Left renal cortex interstitium (tissue), 4 donors: ENCODE measurements around the gene SRRM5. TPM values are rescaled to one million over a fixed set of nuclear protein-coding genes. Genes with fewer than 3 reads are reported as not detected.

Experiments
- DNase-seq, 4 donors: peaks; one replicate each; pipeline ENCODE4 v3.0.0-alpha.2; 2013; ENCODE audit warnings: low read depth in 4 of 4, low spot score in 2 of 4, missing footprints in 1 of 4
- polyA plus RNA-seq, 4 donors: library from polyadenylated mRNA; unstranded; fragments of 120-200 nt; gene quantifications; one replicate each; pipeline ENCODE4 v1.2.1, GENCODE V29; 2013; ENCODE audit not compliant: insufficient read length in 4 of 4

Gene SRRM5
- polyA plus RNA-seq, 4 donors, result 0.31 to 2.4 (median 1.2) TPM

DNA sequence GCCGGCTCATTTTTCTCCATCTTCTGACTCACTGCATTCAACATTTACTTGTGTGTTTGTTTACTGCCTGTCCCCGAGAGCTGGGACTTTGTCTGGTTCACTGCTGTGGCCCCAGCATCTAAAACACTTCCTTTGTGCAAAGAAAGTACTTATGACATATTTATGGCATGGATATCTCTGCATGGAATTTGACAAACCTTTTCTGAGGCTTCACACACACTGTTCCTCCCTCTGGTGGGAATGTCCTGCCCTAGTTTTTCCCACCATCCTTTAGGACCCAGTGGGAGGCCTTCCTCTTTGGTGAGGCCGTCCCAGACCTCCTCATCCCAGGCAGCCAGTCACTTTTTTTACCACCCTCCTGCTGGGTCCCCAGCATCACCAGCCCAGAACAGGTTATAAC is 1.4 kb upstream of the SRRM5 start:
- no peak for DNase-seq

DNA sequence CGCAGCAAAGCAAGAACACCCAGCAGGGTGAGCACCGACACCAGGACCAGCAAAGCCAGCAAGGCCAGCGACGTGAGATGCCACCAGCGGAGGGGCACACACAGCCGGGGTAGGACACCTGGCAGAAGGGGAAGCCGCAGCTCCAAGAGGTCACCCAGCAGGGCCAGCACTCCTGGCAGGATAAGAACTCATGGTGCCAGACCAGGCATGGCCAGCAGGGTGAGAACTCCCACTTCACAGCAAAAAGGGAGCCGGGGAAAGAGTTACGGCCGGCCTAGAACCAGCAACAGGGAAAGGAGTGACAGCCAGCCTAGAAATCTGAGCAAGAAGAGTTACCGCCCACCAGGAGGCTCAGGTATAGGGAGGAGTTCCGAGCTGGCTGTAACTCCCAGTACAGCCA is 486 bp downstream of the SRRM5 start:
- DNase-seq, result no peak

DNA sequence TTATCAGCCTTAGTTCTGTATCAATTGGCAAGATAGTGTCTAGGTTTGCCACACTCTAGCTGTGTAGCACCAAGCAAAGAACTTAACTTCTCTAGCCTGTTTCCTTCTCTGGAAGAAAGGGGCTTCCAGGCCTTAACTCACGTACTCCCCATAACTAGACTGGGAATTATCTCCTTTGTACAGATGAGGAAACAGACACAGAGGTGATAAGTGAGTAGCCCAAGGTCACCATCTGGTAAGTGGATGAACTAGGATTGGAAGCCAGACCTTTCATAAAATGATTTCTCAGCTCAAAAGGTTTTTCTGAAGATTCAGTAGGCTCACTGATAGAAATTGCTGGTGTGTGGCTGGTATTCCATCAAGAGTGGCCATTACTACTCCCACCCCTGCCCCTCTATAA is 4.4 kb downstream of the SRRM5 start:
- no peak for DNase-seq

DNA sequence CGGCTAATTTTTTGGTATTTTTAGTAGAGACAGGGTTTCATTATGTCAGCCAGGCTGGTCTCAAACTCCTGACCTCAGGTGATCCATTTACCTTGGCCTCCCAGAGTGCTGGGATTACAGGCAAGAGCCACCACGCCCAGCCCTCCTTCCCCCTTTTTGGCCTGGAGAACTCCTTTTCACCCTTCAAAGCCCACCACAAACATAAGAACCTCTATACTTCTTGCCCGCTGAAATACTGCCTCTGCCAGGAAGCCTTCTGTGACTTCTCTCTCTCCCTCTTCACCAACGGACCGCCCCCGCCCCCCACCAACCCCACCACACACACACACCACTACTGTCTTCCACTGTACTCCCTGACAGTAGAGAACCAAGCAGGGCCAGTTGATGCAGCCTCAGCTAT is 5.1 kb downstream of the SRRM5 start:
- DNase-seq, result no peak

DNA sequence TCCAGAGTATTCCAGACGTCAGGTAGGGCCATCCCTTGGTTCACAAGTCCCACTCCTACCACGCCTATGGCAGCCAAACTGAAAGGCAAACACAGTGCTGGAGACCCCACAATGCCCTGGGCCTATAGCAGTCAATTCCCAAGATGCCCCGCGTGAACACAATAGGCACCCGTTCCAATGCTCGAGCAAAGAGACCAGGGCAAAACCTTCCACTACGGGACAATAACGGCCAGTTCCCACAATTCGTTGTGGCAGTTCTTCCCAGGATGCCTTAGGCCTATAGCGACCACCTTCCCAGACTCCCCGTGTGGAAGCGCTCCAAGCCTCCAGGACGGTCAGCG is 7.0 kb downstream of the SRRM5 start:
- peak in 1 of 4 donors; percentile 31 for DNase-seq

DNA sequence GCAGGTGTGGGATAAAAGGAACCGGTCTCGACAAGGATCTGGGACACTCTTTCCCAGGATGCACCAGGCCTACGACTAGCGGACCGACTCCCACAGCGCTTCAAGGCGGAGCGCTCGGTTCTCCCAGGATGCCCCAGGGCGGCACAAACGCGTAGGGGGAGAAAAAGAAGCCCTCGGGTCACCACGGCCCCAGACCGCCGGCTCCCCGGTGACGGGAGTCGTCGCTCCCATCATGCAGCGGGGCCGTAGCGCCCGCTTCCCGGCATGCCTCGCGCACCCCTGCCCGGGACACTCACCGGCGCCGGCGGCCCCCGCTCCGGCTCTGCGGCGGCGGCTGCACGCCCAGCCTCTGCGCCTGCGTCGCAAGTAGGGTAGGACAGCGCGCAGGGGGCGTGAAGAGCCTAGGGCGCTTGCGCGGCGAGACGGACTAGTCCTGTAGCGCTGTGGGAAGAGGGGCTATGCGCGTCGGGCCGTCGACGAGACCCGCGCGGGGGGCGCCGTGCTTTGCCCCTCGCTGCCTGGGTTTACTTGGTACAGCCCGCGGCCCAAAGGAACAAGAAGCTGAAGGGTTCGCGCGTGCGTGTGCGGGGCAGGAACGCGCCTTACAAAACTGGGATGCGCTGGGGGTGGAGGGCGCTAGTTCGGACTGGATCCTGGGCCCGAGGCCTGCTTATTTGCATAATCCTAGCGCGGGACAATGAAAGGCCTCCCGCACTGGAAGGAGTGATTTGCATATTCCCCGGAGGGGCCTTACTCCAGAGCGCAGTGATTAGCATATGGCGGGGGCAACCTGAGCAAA is 7.6 kb downstream of the SRRM5 start, which contains the start of gene ZNF428:
TSS of gene ZNF428 (minus strand) at position 368 of the 799 bp plus-strand sequence. CDS start 5,325 bp downstream, outside the sequence.
- DNase-seq, result peak in 3 of 4 donors; percentile 84 to 86 (median 84)

DNA sequence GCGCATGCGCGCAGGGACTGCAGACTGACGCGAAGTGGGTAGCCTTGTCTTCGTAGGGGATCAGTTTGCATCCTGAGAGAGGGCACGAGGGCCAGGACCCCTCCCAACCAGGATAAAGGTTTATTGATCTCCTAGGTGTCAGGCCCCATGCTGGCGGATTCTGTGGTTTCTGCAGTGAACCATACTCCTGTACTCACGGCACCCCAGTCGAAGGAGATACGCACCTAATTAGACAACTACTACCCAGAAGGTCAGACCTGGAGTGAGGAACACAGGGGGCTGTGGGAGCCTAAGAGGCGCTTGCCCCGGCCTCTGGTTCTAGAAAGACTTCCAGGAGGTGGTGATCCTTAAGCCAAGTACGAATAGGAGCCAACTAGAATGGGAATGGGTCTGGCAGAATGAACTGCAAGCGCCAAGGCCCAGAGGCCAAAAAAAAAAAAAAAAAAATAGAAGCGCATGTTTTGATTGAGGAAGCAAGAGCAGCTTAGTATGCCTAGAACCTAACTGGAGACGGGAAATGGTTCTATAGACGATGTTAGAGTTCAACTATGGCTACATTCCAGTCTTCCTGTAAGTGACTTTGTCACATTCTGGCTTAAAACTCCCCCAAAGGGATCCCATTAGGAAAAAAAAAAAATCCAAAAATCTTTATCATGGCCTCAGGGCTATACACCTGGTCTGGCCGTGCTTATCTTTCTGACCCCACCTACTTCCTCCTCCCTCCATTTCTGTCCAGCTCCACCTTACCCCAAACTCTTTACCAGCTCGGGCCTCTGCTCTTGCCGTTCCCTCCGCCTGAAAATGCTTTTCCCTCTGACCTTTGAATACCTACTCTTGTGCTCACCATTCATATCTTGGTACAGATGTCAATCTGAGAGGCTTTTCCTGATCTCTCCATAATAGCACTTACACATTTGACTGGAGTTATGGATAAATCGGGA is 8.4 kb downstream of the SRRM5 start:
- DNase-seq, result no peak

DNA sequence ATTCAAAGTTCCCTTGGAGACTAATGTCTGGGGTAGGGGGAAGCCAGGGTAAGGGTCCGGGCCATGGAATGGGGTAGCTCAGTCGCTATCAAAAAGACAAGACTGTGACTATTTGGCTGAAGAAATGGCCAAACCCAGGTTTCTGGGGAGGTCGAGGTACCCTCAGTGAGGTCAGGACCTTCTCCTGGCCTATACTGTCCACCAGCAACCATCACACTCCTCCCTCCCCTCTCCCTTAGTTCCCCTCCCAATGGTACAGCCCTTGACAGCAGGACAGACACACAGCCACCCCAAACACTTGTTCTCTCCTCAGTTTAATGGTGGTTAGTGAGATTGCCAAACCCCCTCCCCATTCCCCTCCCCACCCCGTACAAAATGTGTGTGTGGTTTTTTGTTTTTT is 10.2 kb downstream of the SRRM5 start:
- DNase-seq, result no peak

DNA sequence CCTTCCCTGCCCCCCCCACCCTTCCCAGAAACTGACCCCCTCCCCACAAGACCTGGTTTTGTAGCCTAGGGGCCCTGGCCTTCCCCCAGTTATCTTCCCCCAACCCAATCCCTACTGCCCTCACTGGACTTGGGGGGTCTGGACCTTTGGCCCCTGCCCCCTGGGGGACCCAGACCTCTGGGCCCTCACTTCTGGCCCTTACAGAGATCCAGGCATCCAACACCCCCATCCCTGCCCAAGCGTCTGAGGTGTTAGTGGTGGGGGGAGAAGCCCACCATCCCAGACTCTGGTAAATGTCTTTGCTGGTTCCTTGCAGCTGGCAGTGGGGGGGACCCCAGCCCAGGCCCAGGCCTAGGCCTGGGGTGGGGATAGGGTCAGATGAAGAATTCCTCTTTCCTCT is 11.1 kb downstream of the SRRM5 start:
- no peak for DNase-seq

DNA sequence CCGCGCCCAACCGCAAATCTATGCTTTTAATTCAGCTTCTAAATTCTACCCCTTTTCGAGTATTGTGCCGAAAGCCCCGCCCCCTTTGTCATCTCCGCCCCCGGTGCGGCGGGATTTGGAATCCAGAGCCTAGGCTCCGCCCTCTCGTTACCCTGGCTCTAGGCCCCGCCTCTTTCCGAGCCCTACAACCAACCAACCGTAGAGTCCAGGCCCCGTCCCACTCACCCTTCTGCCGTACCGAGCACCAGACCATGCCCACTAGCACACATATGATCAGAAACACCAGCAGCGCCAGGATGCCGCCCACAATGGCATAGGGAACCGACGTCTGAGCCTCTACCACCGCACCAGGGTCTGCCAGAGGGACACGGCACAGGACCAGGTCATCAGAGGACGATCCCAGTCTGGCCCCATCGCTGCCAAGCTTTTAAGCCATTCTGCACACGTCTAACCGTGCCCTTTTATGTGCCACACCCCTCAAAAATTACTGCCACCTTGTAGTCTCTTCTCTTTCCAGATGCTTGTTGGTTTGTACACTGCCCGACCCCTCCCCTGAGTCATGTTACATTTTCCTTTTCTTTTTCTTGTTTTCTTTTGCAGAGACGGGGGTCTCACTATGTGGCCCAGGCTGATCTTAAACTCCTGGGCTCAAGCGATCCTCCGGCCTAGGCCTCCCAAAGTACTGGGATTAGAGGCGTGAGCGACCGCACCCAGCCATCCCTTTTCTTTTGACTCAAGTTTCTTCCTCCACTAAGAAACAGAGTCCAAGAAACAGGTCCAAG is 12.2 kb downstream of the SRRM5 start:
- no peak for DNase-seq

DNA sequence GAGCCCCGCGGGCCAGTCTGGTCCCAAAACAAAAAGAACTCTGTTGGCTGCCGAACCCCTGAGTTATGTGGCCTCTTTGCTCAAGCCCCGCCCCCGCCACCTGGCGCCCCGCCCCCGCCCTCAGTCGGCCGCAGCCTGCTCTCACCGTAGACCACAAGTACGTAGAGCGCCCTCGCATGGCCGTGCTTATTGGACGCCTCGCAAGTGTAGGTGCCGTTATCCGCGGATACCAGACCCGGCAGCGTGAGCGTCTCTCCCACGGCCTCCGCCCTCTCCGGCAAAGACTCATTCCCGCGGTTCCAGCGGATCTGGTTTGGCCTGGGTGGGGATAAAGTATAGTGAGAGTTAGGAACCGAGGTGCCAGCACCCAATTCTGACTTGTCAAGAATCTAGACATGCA is 13.0 kb downstream of the SRRM5 start:
- no peak for DNase-seq

DNA sequence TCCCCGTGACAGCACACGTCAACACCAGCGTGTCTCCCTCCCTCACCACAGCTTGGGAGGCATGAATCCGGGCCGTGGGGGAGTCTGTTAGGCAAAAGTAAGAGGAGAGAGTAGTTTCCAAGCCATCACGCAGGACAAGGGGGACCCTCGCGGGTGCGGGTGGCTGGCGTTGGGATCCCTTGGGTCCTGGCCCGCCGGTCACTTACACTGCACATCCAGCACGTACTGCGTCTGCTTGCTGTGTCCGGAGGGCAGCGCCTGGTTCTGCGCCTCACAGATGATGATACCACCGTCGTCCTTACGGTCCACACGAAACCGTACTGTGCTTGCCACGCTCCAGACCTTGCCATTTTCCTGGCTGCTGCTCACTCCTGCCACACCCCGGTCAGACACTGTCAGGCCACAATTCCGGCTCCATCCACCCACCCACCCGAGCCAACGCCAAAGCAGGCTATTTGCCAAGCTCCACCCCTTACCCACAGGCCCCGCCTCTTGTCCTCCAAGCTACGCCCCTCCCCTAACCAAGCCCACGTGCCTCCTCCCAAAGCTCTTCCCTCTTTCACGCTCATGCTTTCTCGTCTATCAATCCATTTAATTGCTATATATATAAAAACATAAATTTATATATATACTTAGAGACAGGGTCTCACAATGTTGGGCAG is 14.2 kb downstream of the SRRM5 start:
- DNase-seq, result no peak

DNA sequence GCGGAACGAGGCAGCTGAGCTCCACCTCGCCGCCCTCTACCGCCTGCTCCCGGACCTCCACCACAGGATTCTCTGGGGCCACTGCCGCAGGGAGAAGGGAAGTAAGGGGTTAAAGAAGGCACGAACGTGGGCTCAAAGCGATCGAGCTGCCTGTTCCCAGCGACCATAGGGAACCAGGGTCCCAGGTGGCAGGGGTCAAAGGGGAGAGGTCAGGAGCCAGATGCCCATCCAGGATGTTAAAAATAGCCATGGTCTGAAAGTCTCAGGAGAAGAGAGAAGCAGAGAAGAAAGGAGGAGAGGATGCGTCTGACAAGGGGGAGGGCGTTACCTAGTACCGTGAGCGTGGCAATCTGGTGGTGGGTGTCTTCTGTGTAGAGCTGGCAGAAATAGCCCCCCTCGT is 14.9 kb downstream of the SRRM5 start:
- no peak for DNase-seq

DNA sequence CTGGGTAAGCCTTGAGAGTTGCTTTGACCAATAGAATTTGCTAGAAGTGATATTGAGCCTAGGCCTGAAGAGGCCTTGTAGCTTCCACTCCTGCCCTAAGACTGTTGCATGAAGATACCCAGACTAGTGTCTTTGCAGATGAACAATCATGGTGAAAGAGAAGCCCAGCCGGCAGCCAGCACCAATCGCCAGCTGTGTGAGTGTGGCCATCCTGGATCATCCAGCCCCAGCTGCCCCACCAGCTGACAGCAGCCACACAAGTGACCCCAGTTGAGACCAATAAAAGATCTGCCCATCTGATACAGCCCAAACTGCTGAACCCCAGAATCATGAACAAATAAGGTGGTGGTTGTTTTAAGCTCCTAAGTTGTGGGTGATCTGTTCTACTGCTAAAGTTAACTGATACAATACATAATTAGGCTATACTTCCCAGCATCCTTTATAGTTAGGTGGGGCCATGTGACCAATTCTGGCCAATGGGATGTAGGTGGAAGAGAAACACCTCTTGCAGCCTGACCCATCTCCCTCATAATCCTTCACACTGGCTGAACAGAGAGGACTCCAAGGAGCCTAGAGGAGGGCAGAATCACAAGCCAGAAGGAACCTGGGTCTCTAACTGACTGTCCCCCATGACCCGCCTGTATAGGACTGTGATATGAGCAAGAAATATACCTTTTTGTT is 16.9 kb downstream of the SRRM5 start:
- no peak for DNase-seq

DNA sequence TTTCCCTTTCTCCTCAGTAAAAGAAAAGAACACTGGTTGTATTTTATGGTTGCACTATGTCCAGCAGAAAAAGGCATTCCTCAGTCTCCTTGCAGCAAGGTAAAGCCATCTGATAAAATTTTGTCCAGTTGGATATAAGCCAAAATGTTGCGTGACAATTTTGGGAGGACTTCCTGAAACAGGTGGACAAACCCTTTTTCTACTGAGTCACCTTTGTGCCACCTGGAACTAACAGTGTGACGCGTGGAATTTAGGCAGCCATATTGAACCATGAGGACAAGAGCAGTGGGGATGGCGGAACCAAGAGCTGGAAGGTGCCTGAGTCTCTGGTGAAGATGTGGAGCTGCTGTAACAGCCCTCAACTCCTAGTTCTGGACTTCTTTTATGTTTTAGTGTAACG is 19.6 kb downstream of the SRRM5 start:
- no peak for DNase-seq

DNA sequence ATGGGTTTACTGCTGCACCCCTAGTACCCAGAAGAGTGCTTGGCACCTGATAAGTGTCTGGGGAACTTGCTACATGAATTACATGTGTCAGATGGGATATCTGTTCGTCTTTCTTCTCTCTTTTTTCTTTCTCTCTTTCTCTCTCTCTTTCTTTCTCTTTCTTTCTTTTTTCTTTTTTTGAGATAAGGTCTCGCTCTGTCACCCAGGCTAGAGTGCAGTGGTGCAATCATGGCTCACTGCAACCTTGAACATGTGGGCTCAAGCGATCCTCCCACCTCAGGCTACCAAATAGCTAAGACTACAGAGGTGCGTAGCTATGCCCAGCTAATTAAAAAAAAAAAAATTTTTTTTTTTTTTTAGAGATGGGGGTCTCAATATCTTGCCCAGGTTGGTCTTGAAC is 21.6 kb downstream of the SRRM5 start:
- no peak for DNase-seq

DNA sequence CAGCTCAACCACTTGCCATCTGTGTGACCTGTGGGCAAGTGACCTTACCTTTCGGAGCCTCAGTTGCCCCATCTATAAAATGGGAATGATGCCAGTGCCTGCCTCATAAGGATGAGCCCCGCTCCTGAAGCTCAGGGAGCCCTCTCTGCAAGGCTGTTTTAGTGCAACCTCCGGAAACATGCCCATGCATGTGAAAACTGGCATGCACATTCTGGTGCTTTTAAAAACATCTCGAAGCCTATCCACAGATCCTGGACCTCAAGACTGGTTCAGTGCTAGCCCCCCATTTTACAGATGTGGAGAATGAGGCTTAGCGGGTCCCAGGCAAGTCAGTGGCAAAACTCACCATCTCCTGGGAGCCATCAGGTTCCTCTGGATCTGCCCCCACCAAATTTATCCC is 22.2 kb downstream of the SRRM5 start:
- no peak for DNase-seq

DNA sequence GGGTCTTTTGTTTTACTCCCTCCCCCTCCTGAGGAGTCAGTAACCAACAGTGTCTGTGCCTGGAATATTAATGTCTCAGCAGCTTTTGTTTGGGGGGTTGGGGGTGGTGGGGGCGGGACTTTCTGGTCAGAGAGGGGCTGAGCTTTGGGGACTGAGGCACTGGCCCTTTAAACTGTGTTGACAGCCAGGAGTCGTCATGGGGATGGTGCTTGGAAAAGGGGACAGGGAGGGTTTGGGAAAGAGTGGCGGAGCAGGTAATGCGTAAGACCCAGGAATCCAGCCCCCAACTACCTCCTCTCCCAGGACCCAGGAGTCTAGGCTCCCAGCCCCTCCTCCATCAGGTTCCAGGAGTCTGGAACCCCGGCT is 22.6 kb downstream of the SRRM5 start:
- DNase-seq, result no peak

DNA sequence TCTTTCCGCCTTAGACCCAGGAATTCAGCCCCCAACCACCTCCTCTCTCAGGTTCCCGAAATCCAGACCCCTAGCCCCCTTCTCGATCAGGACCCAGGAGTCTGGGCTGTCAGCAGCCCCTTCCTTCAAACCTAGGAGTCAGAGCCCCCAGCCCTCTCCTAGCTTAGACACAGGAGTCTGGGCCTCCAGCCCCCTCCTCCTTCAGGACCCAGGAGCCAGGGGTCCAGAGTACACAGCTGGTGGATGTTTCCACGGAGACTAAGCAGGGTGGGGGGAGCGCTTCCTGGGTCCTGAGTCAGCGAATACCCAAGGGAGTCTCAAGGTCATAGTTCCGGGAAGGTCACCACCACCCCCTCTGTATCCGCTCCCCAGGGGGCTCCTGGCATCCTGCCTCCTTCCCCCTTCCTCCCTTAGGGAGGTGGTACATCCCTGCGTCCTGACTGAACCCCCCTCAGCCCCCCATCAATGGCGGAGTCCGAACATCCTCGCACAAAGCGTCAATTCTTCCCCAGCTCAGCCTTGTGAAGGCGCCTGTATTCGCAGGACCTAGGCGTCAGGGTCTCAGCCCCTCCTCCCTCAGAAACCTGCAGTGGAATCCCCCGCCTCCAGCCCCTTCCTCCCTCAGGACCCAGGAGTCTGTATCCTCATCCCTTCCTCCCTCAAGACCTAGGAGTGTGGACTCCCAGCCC is 23.1 kb downstream of the SRRM5 start:
- DNase-seq, result no peak
